RWPE2 (cell line): ENCODE data around the gene YWHAQ.

Experiments
- ATAC-seq: fragments of 200-7000 bp; cut with Tn5 transposase; 3 replicates; pipeline ENCODE4 v1.9.1; 2021; ENCODE audit warnings: low read depth
- DNase-seq: peaks from one replicate; pipeline ENCODE4 v3.0.0-alpha.2; 2020; ENCODE audit warnings: low spot score
- H3K27ac ChIP-seq: fragments of 450-650 bp; 2 replicates; pipeline ENCODE4 v1.5.1; 2017; ENCODE audit warnings: mild to moderate bottlenecking; ENCODE audit not compliant: poor library complexity, severe bottlenecking
- H3K27me3 ChIP-seq: fragments of 250-450 bp; sonication (Bioruptor Pico); 2 replicates; pipeline ENCODE4 v1.5.1; 2021; ENCODE audit warnings: mild to moderate bottlenecking, moderate library complexity; ENCODE audit not compliant: insufficient read depth, poor library complexity, severe bottlenecking
- H3K36me3 ChIP-seq: fragments of 250-450 bp; sonication (Bioruptor Pico); 2 replicates; pipeline ENCODE4 v1.5.1; 2020; ENCODE audit warnings: low read depth, mild to moderate bottlenecking, moderate library complexity
- H3K4me1 ChIP-seq: fragments of 250-450 bp; sonication (Bioruptor Pico); 2 replicates; pipeline ENCODE4 v1.5.1; 2021; ENCODE audit warnings: mild to moderate bottlenecking, moderate library complexity; ENCODE audit not compliant: insufficient read depth, poor library complexity, severe bottlenecking
- H3K4me3 ChIP-seq: fragments of 250-450 bp; sonication (Bioruptor Pico); 2 replicates; pipeline ENCODE4 v1.5.1; 2021; ENCODE audit warnings: mild to moderate bottlenecking, moderate library complexity; ENCODE audit not compliant: severe bottlenecking
- H3K9me3 ChIP-seq: fragments of 250-450 bp; sonication (Bioruptor Pico); 2 replicates; pipeline ENCODE4 v1.5.1; 2021; ENCODE audit warnings: mild to moderate bottlenecking, moderate library complexity; ENCODE audit not compliant: severe bottlenecking
- CTCF ChIP-seq: fragments of 450-650 bp; IDR thresholded peaks from one replicate; pipeline ENCODE4 v1.5.1; 2017; ENCODE audit warnings: mild to moderate bottlenecking, moderate library complexity; ENCODE audit not compliant: poor library complexity, severe bottlenecking

Gene YWHAQ

GRCh38 chr2:9638532-9638931 lies 7.7 kb upstream of the YWHAQ start:
- Histone ChIP-seq H3K4me3 (no peak overlapping the region), H3K4me1 (peaks cover 26% of the 10 kb centered on the region), H3K36me3 (no peaks in the 10 kb centered on the region), H3K27me3 (no peaks in the 10 kb centered on the region), H3K9me3 (no peaks in the 10 kb centered on the region), H3K27ac (peak overlapping the region; percentile 1)
- no peak for TF ChIP-seq CTCF
- ATAC-seq (peak; percentile 92), DNase-seq (peak; percentile 81)

GRCh38 chr2:9637330-9637729 lies 6.5 kb upstream of the YWHAQ start:
- Histone ChIP-seq H3K4me1 (peaks cover 26% of the 10 kb centered on the region), H3K36me3 (no peaks in the 10 kb centered on the region), H3K27me3 (no peaks in the 10 kb centered on the region), H3K9me3 (no peaks in the 10 kb centered on the region), H3K4me3 (no peak overlapping the region), H3K27ac (peak overlapping the region; percentile 10)
- DNase-seq (no peak), ATAC-seq (peak; percentile 67)
- TF ChIP-seq CTCF = no peak

- DNase-seq (no peak), ATAC-seq (no peak)
- TF ChIP-seq CTCF = no peak
- peaks cover 11% of the 10 kb centered on the region for H3K36me3 ChIP-seq
- H3K27me3 ChIP-seq = no peaks in the 10 kb centered on the region
- H3K27ac ChIP-seq = no peak overlapping the region
- H3K4me3 ChIP-seq = no peak overlapping the region
- H3K9me3 ChIP-seq = no peaks in the 10 kb centered on the region
- peaks cover 21% of the 10 kb centered on the region for H3K4me1 ChIP-seq
These were observed 3.3 kb upstream of the YWHAQ start for GRCh38 chr2:9634133-9634532.

- peaks cover 17% of the 10 kb centered on the region for H3K4me1 ChIP-seq
- no peaks in the 10 kb centered on the region for H3K9me3 ChIP-seq
- no peak for TF ChIP-seq CTCF
- H3K27ac ChIP-seq = no peak overlapping the region
- DNase-seq (no peak), ATAC-seq (no peak)
- H3K36me3 ChIP-seq = peaks cover 30% of the 10 kb centered on the region
- H3K4me3 ChIP-seq = no peak overlapping the region
- no peaks in the 10 kb centered on the region for H3K27me3 ChIP-seq
These were observed 1.3 kb upstream of the YWHAQ start for GRCh38 chr2:9631878-9632700.

GRCh38 chr2:9631553-9631819 lies 689 bp upstream of the YWHAQ start:
- no peak for ATAC-seq
- peaks cover 19% of the 10 kb centered on the region for H3K4me1 ChIP-seq
- peak overlapping the region; percentile 66 for H3K4me3 ChIP-seq
- no peak for TF ChIP-seq CTCF
- peaks cover 36% of the 10 kb centered on the region for H3K36me3 ChIP-seq
- H3K27ac ChIP-seq = no peak overlapping the region
- H3K9me3 ChIP-seq = no peaks in the 10 kb centered on the region
- DNase-seq = no peak
- no peaks in the 10 kb centered on the region for H3K27me3 ChIP-seq
